HEK293T (cell line): ENCODE data around the gene TAF3.

Experiments
- CTCF ChIA-PET: fragments of 350-600 bp; formaldehyde crosslinking; extraction: SDS; loops from one replicate; lab custom pipeline; 2021; ENCODE audit warnings: antibody characterized with exemption, inconsistent platforms; lab: Yijun Ruan, JAX
- POLR2A ChIA-PET: fragments of 350-600 bp; formaldehyde crosslinking; extraction: SDS; loops from one replicate; lab custom pipeline; 2020; ENCODE audit warnings: antibody characterized with exemption, inconsistent platforms; lab: Yijun Ruan, JAX
- DNase-seq: peaks from one replicate; pipeline ENCODE4 v3.0.0; 2012; ENCODE audit warnings: mixed read lengths; ENCODE audit errors: extremely low spot score
- ARNT ChIP-seq: fragments of 450-650 bp; IDR thresholded peaks from 2 replicates; pipeline ENCODE4 v1.6.1; 2017; ENCODE audit warnings: mild to moderate bottlenecking
- BHLHE40 ChIP-seq: fragments of 450-650 bp; IDR thresholded peaks from 2 replicates; pipeline ENCODE4 v1.6.1; 2016; ENCODE audit warnings: mild to moderate bottlenecking, moderate library complexity, borderline replicate concordance
- CTBP1 ChIP-seq: fragments of 450-650 bp; IDR thresholded peaks from 2 replicates; pipeline ENCODE4 v1.6.1; 2016; ENCODE audit warnings: borderline replicate concordance
- ELF4 ChIP-seq: fragments of 450-650 bp; IDR thresholded peaks from 2 replicates; pipeline ENCODE4 v1.6.1; 2017; ENCODE audit warnings: antibody characterized with exemption
- FOXA1 ChIP-seq: fragments of 450-650 bp; IDR thresholded peaks from 2 replicates; pipeline ENCODE4 v1.6.1; 2016; ENCODE audit warnings: mild to moderate bottlenecking
- FOXK2 ChIP-seq: fragments of 450-650 bp; IDR thresholded peaks from 2 replicates; pipeline ENCODE4 v1.6.1; 2016; ENCODE audit warnings: mild to moderate bottlenecking
- FOXM1 ChIP-seq: fragments of 450-650 bp; IDR thresholded peaks from 2 replicates; pipeline ENCODE4 v1.6.1; 2017; ENCODE audit warnings: mild to moderate bottlenecking, borderline replicate concordance
- HDGF ChIP-seq: fragments of 450-650 bp; IDR thresholded peaks from 2 replicates; pipeline ENCODE4 v1.6.1; 2017; ENCODE audit warnings: antibody characterized with exemption, borderline replicate concordance
- L3MBTL2 ChIP-seq: fragments of 450-650 bp; conservative IDR thresholded peaks from 2 replicates; pipeline ENCODE4 v1.6.1; 2016; ENCODE audit warnings: mild to moderate bottlenecking
- LEF1 ChIP-seq: fragments of 450-650 bp; IDR thresholded peaks from 2 replicates; pipeline ENCODE4 v1.6.1; 2017; ENCODE audit warnings: mild to moderate bottlenecking, borderline replicate concordance
- NFRKB ChIP-seq: fragments of 450-650 bp; IDR thresholded peaks from 2 replicates; pipeline ENCODE4 v1.6.1; 2016; ENCODE audit warnings: mild to moderate bottlenecking, moderate library complexity
- SP1 ChIP-seq: fragments of 450-650 bp; IDR thresholded peaks from 2 replicates; pipeline ENCODE4 v1.6.1; 2017
- SUZ12 ChIP-seq: fragments of 450-650 bp; IDR thresholded peaks from 2 replicates; pipeline ENCODE4 v1.6.1; 2016; ENCODE audit warnings: mild to moderate bottlenecking
- TARDBP ChIP-seq: fragments of 450-650 bp; IDR thresholded peaks from 2 replicates; pipeline ENCODE4 v1.6.1; 2016
- ZNF384 ChIP-seq: fragments of 450-650 bp; IDR thresholded peaks from 2 replicates; pipeline ENCODE4 v1.6.1; 2016
- TF ChIP-seq, protein P1 (sequence below): fragments of 450-650 bp; IDR thresholded peaks from 2 replicates; pipeline ENCODE4 v1.6.1; 2016

TAF3 gene

DNA sequence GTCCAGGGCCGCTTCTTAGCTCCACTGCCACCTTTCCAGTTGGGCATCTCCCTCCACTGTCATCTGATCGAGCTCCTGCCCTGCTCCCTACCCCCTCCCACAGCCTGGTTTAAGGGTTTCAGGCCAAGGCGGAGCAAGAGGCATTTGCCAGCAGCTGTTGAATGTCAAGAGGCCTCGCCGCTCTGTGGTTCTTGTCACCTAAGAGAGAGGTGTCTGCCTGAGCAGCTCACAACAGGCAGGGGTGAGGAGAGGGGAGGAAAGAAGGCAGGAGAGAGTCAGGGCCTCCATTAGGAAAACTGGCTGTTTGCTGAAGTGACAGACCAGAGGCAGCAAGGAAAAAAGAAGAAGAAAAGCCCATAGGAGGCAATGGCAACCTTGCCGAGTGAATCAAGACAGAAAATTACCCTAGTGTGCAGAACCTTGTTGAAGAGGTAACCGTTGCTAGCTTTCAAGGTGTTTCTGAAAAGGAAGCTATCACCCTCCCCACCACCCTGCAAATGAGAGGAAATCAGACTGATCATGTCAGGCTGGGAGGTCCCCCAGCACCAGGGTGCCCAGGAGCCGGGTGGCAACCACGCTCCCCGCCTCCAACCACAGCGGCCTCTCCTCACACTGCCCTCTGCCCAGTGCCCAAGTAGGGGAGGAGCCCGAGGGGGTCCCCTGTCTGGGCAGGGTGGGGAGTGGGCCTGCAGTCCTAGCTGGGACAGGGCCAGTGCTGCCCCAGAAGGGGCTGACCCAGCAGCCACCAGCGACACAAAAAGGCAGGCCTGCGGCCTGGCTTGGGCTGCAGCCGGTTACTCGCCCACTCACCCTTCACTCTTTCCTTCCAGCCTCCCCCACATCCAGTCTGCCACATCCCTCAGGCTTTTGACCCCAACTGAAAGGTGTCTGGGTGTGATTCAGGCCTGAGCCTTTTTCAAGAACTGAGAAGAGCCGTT is 243.2 kb downstream of the TAF3 start:
- CTCF ChIA-PET: interaction anchor here (0.6 kb wide), 1 partner anchor 383 kb away, joined by 3 read pairs; no protein-coding TSS in a partner anchor
- no peak for TF ChIP-seq FOXM1
- TF ChIP-seq, protein P1, sequence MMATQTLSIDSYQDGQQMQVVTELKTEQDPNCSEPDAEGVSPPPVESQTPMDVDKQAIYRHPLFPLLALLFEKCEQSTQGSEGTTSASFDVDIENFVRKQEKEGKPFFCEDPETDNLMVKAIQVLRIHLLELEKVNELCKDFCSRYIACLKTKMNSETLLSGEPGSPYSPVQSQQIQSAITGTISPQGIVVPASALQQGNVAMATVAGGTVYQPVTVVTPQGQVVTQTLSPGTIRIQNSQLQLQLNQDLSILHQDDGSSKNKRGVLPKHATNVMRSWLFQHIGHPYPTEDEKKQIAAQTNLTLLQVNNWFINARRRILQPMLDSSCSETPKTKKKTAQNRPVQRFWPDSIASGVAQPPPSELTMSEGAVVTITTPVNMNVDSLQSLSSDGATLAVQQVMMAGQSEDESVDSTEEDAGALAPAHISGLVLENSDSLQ: no peak
- TF ChIP-seq NFRKB: no peak
- TF ChIP-seq FOXK2: no peak
- no peak for TF ChIP-seq HDGF
- no peak for TF ChIP-seq FOXA1
- no peak for TF ChIP-seq CTBP1
- no peak for TF ChIP-seq TARDBP
- no peak for TF ChIP-seq ELF4
- no peak for TF ChIP-seq SUZ12
- no peak for TF ChIP-seq ZNF384
- no peak for TF ChIP-seq LEF1
- TF ChIP-seq SP1: no peak
- no peak for TF ChIP-seq ARNT
- no peak for TF ChIP-seq BHLHE40
- TF ChIP-seq L3MBTL2: no peak
- POLR2A ChIA-PET: no interaction called here
- DNase-seq: no peak

DNA sequence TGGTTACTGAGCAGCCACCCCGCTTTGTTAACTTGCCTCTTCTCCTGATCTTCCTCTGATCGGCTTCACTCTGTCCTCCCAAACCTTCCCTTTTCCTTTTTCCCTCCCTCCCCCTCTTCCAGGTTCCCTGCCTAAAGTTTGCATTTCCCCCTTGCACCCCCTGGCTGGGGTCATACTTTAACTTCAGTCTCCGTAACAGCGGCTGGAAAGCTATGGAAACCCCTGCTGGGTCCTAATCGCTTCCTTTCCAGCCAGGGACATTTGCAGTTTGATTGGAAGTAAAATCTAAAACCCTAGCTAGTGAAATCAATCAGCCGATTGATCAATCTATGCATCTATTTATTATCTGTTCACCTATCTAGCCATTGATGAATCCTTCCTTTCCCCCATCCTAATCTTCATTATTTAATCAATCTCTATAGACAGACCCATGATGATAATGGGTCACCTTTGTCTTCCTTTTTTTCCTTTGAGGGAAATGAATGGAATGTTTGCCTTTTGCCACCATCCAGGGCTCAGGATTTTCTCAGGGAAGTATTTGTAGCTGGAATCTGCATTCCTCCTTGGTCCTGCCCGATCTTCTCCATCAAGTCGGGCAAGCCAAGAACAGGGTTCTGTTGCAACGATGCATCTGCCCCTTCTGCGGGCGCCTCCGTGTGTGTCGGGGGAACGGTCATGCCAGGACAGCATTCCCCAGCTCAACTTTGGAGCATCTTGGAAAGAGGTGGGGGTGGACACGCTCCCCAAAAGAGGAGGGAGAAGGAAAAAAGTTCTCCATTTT is 245.0 kb downstream of the TAF3 start:
- TF ChIP-seq FOXA1: no peak
- TF ChIP-seq NFRKB: no peak
- no peak for TF ChIP-seq FOXK2
- no peak for TF ChIP-seq ARNT
- TF ChIP-seq CTBP1: no peak
- ChIA-PET POLR2A (no interaction called here), CTCF (no interaction called here)
- DNase-seq: no peak

DNA sequence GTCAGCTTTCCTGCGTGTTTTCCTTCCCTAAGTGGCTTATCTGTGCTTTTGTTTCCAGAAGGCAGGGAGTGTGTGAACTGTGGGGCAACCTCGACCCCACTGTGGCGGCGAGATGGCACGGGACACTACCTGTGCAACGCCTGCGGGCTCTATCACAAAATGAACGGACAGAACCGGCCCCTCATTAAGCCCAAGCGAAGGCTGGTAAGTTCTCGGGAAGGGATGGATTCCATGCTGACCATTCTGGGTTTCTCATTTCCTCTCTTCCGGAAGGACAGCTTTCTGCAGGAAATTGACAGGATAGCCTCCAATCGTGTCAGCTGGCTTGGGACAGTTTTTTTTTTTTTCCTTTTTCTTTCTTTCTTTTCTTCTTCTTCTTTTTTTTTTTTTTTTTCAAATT is 245.6 kb downstream of the TAF3 start:
- TF ChIP-seq FOXK2 (no peak), NFRKB (no peak), SUZ12 (no peak), TARDBP (no peak), BHLHE40 (no peak), ARNT (no peak), LEF1 (no peak), CTBP1 (no peak), ELF4 (no peak), L3MBTL2 (no peak)
- TF ChIP-seq, protein P1: no peak
- CTCF ChIA-PET: no interaction called here
- POLR2A ChIA-PET: no interaction called here
- no peak for DNase-seq

DNA sequence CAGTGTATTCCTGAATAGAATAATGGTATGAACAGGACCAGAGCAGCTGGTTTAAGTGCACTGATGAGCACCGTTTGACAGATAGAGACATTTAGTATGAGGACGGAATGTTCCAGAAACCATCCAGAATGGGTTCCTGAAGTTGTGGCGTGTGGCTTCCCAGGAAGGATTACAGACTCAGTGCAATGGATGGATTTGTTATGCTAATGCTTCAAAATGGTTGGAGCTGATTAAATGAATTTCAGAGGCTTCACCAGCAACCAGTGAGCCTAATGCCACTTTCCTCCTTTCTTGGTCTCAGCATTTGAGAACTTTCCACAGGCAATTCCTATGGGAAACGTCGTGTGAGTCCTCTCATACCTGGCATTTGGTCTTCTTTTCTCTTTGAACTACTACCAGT is 246.1 kb downstream of the TAF3 start:
- TF ChIP-seq ZNF384: no peak
- TF ChIP-seq LEF1: no peak
- no peak for TF ChIP-seq NFRKB
- TF ChIP-seq ELF4: no peak
- TF ChIP-seq ARNT: no peak
- no peak for TF ChIP-seq SP1
- no peak for TF ChIP-seq L3MBTL2
- no peak for TF ChIP-seq BHLHE40
- no peak for TF ChIP-seq SUZ12
- no peak for TF ChIP-seq FOXA1
- POLR2A ChIA-PET: no interaction called here
- CTCF ChIA-PET: no interaction called here
- DNase-seq: no peak

DNA sequence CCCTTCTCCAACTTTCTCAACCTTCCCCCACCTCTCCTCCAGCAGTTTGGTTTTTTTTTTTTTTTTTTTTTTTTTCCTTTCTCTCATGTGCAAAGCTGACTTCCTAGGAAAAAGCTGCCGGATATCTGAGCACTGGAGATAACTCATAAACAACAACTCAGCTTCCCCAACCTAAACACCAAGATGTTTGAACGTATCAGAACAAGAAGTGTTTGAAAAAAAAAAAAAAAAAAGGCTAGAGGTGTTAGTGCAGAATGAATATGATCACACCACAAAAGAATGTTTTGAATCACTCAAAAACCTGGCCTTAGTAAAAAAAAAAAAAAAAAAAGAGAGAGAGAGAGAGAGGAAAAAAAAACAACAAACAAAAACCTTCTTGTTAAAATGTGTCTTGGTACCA is 247.3 kb downstream of the TAF3 start:
- CTCF ChIA-PET: interaction anchor here (0.7 kb wide), 1 partner anchor 19 kb away, joined by 9 read pairs; no protein-coding TSS in a partner anchor
- no peak for DNase-seq
- TF ChIP-seq SP1: no peak
- TF ChIP-seq SUZ12: no peak
- no peak; the same call in 1 of the 2 replicates for TF ChIP-seq ZNF384
- no peak for TF ChIP-seq HDGF
- TF ChIP-seq CTBP1: no peak
- no peak for TF ChIP-seq L3MBTL2
- no peak for TF ChIP-seq ARNT
- no peak for TF ChIP-seq TARDBP
- TF ChIP-seq FOXA1: no peak
- TF ChIP-seq NFRKB: no peak
- no peak for TF ChIP-seq BHLHE40
- TF ChIP-seq FOXK2: no peak
- no peak for TF ChIP-seq ELF4
- TF ChIP-seq, protein P1: no peak
- no peak for TF ChIP-seq FOXM1
- POLR2A ChIA-PET: no interaction called here

DNA sequence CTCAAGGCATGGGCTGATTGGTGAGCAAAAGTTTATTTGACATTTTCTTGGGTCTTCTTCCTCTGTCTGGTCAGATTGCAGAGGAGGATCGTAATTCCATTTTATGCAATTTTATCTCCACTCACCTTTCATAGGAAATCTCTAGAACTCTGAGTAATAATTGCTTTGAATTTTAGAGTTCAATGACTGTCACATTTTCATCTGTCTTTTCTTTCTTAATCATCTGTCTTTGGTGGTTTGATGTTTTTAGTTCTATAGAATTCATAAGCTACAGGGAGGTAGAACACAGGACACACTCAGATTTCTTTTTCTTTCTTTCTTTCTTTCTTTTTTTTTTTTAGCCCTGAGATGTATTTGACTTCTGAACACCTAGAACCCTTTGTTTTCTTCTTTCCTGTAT is 247.8 kb downstream of the TAF3 start:
- ChIA-PET POLR2A (no interaction called here), CTCF (interaction anchor here (0.6 kb wide), 1 partner anchor 433 kb away, joined by 3 read pairs; no protein-coding TSS in a partner anchor)
- TF ChIP-seq ELF4 (no peak), SP1 (no peak), FOXA1 (no peak), NFRKB (no peak), CTBP1 (no peak), TARDBP (no peak), SUZ12 (no peak), LEF1 (no peak), L3MBTL2 (no peak), FOXK2 (no peak), FOXM1 (no peak)
- DNase-seq: no peak
